Hematopoietic multipotent progenitor cell treated with erythropoietin and hydrocortisone succinate and interleukin-3 and kit ligand, for 8 days (in vitro differentiated cells): ENCODE results near the gene MBD6.
"Not testable (repeated sequence)": the region's sequence is repeated elsewhere in the genome, so short reads cannot be mapped to it uniquely, and the experiment has no call there.

ENCODE experiments used
- DNase-seq: peaks from one replicate; pipeline ENCODE4 v3.0.0-alpha.2; 2015

The MBD6 gene

GRCh38 chr12:57488402-57489156, 34.0 kb upstream of the MBD6 start:
- peak; percentile 22 for DNase-seq

- no peak for DNase-seq
These were observed 33.4 kb upstream of the MBD6 start for GRCh38 chr12:57489157-57489641.

GRCh38 chr12:57490126-57490525, 32.5 kb upstream of the MBD6 start:
- no peak for DNase-seq

- DNase-seq: peak; percentile 64
These were observed 31.0 kb upstream of the MBD6 start for GRCh38 chr12:57491393-57492280.

- DNase-seq: not testable (repeated sequence)
These were observed 27.4 kb upstream of the MBD6 start for GRCh38 chr12:57495051-57495701.

GRCh38 chr12:57496822-57497221, 25.8 kb upstream of the MBD6 start:
- no peak for DNase-seq

- DNase-seq: no peak
These were observed 25.1 kb upstream of the MBD6 start for GRCh38 chr12:57497223-57498131.

- no peak for DNase-seq
These were observed 24.5 kb upstream of the MBD6 start for GRCh38 chr12:57498132-57498502.

GRCh38 chr12:57498571-57498970, 24.1 kb upstream of the MBD6 start:
- no peak for DNase-seq

- DNase-seq: no peak
These were observed 22.4 kb upstream of the MBD6 start for GRCh38 chr12:57500213-57500612.

- not testable (repeated sequence) for DNase-seq
These were observed 20.2 kb upstream of the MBD6 start for GRCh38 chr12:57502311-57502969.

GRCh38 chr12:57506541-57506940, 16.1 kb upstream of the MBD6 start:
- DNase-seq: not testable (repeated sequence)

GRCh38 chr12:57507796-57508195, 14.8 kb upstream of the MBD6 start:
- DNase-seq: not testable (repeated sequence)

GRCh38 chr12:57511161-57511560, 11.5 kb upstream of the MBD6 start:
- no peak for DNase-seq

- DNase-seq: no peak
These were observed 10.9 kb upstream of the MBD6 start for GRCh38 chr12:57511588-57512325.

GRCh38 chr12:57512665-57513064, 10.0 kb upstream of the MBD6 start:
- no peak for DNase-seq

GRCh38 chr12:57513266-57513665, 9.4 kb upstream of the MBD6 start:
- DNase-seq: no peak

- not testable (repeated sequence) for DNase-seq
These were observed 8.9 kb upstream of the MBD6 start for GRCh38 chr12:57513677-57514076.

GRCh38 chr12:57514246-57514645, 8.4 kb upstream of the MBD6 start:
- DNase-seq: not testable (repeated sequence)

GRCh38 chr12:57514720-57515407, 7.8 kb upstream of the MBD6 start:
- DNase-seq: no peak
